Mesenchymal stem cell (in vitro differentiated cells and primary cell): Measurements from ENCODE around the gene NAPA. TPM values are rescaled to one million over a fixed set of nuclear protein-coding genes. Genes with fewer than 3 reads are reported as not detected.
A peak's percentile ranks its signal among the peaks of the same experiment; 100 is the strongest.

Experiments used
- DNase-seq: peaks from one replicate; pipeline ENCODE4 v3.0.0-alpha.2; 2013
- H2AFZ ChIP-seq: one replicate; pipeline ENCODE4 v1.6.1; 2013; ENCODE audit warnings: low read depth, mild to moderate bottlenecking, control low read depth, inconsistent platforms, low read length, moderate library complexity
- H2AK5ac ChIP-seq: 2 replicates; pipeline ENCODE4 v1.6.1; 2013; ENCODE audit warnings: low read length, moderate library complexity, mild to moderate bottlenecking, inconsistent platforms; ENCODE audit not compliant: severe bottlenecking
- H2BK120ac ChIP-seq: one replicate; pipeline ENCODE4 v1.6.1; 2013; ENCODE audit warnings: low read depth, mild to moderate bottlenecking, inconsistent platforms, low read length, moderate library complexity
- H2BK12ac ChIP-seq, 2 experiments: one replicate each; pipeline ENCODE4 v1.6.1; 2013; ENCODE audit warnings: inconsistent platforms in 2 of 2, low read length in 2 of 2, mild to moderate bottlenecking in 2 of 2, moderate library complexity in 2 of 2, control low read depth in 1 of 2
- H2BK15ac ChIP-seq: one replicate; pipeline ENCODE4 v1.6.1; 2013; ENCODE audit warnings: mild to moderate bottlenecking, low read depth, inconsistent platforms; ENCODE audit not compliant: poor library complexity, severe bottlenecking
- H2BK5ac ChIP-seq: 2 replicates; pipeline ENCODE4 v1.6.1; 2013; ENCODE audit warnings: low read depth, mild to moderate bottlenecking, low read length, control low read depth, inconsistent platforms; ENCODE audit not compliant: poor library complexity, severe bottlenecking
- H3K14ac ChIP-seq, 2 experiments: one replicate each; pipeline ENCODE4 v1.6.1; 2013; ENCODE audit warnings: inconsistent platforms in 2 of 2, low read length in 2 of 2, control low read depth in 1 of 2, mild to moderate bottlenecking in 1 of 2, moderate library complexity in 1 of 2
- H3K18ac ChIP-seq, 2 experiments: one replicate each; pipeline ENCODE4 v1.6.1; 2013; ENCODE audit warnings: inconsistent platforms in 2 of 2, low read length in 2 of 2, control low read depth in 1 of 2, low read depth in 1 of 2, mild to moderate bottlenecking in 1 of 2
- H3K23ac ChIP-seq, 2 experiments: one replicate each; pipeline ENCODE4 v1.6.1; 2013; ENCODE audit warnings: inconsistent platforms in 2 of 2, low read length in 2 of 2, mild to moderate bottlenecking in 2 of 2, moderate library complexity in 2 of 2, control low read depth in 1 of 2
- H3K27ac ChIP-seq: 2 replicates; pipeline ENCODE4 v1.5.1; 2013; ENCODE audit warnings: mild to moderate bottlenecking, moderate library complexity, low read length, control low read depth, inconsistent platforms; ENCODE audit not compliant: poor library complexity, severe bottlenecking
- H3K27me3 ChIP-seq, 2 experiments: 2 replicates each; pipeline versions ENCODE4 v1.6.1 to v1.7.0; 2013; ENCODE audit warnings: low read length in 2 of 2, mild to moderate bottlenecking in 2 of 2, moderate library complexity in 2 of 2, control low read depth in 1 of 2, inconsistent platforms in 1 of 2; ENCODE audit not compliant: control insufficient read depth in 1 of 2, insufficient read depth in 1 of 2
- H3K36me3 ChIP-seq, 2 experiments: 2 replicates each; pipeline versions ENCODE4 v1.6.1 to v1.7.0; 2013; ENCODE audit warnings: low read length in 2 of 2, control low read depth in 1 of 2, inconsistent platforms in 1 of 2, low read depth in 1 of 2, mild to moderate bottlenecking in 1 of 2; ENCODE audit not compliant: insufficient read depth in 2 of 2, control insufficient read depth in 1 of 2
- H3K4ac ChIP-seq, 2 experiments: one replicate each; pipeline ENCODE4 v1.6.1; 2013; ENCODE audit warnings: inconsistent platforms in 2 of 2, low read length in 2 of 2, mild to moderate bottlenecking in 2 of 2, moderate library complexity in 2 of 2, control low read depth in 1 of 2, low read depth in 1 of 2
- H3K4me1 ChIP-seq: 2 replicates; pipeline ENCODE4 v1.6.1; 2013; ENCODE audit warnings: low read depth, low read length, control low read depth; ENCODE audit not compliant: control insufficient read depth, insufficient read depth
- H3K4me2 ChIP-seq: 2 replicates; pipeline ENCODE4 v1.6.1; 2013; ENCODE audit warnings: low read length, mild to moderate bottlenecking, inconsistent platforms; ENCODE audit not compliant: poor library complexity, severe bottlenecking
- H3K4me3 ChIP-seq, 2 experiments: 2 replicates each; pipeline versions ENCODE4 v1.5.1 to v1.7.0; 2013; ENCODE audit warnings: low read length in 2 of 2, mild to moderate bottlenecking in 2 of 2, control low read depth in 1 of 2, low read depth in 1 of 2; ENCODE audit not compliant: insufficient read depth in 1 of 2
- H3K79me1 ChIP-seq: replicated peaks from 2 replicates; pipeline ENCODE4 v1.6.1; 2013; ENCODE audit warnings: mild to moderate bottlenecking, control low read depth, low read length, inconsistent platforms; ENCODE audit not compliant: poor library complexity, severe bottlenecking
- H3K9ac ChIP-seq: 2 replicates; pipeline ENCODE4 v1.7.0; 2013; ENCODE audit warnings: mild to moderate bottlenecking, low read length, moderate library complexity
- H3K9me3 ChIP-seq: 2 replicates; pipeline ENCODE4 v1.7.0; 2013; ENCODE audit warnings: mild to moderate bottlenecking, low read length; ENCODE audit not compliant: control insufficient read depth
- H4K8ac ChIP-seq: one replicate; pipeline ENCODE4 v1.6.1; 2013; ENCODE audit warnings: inconsistent platforms, mild to moderate bottlenecking, low read length, moderate library complexity
- H4K91ac ChIP-seq: one replicate; pipeline ENCODE4 v1.6.1; 2013; ENCODE audit warnings: mild to moderate bottlenecking, low read length, inconsistent platforms
- WGBS: methylation state at CpG from one replicate; pipeline ENCODE4 v1.1.7; 2013; ENCODE audit warnings: mixed read lengths; 5-methylcytosine and 5-hydroxymethylcytosine counted together
- polyA plus RNA-seq, 2 experiments: library from polyadenylated mRNA; stranded (reverse); fragments of 200-250 nt; gene quantifications; one replicate each; pipeline ENCODE4 v1.2.3, GENCODE V29; 2013

The NAPA gene
- polyA plus RNA-seq (2013, experiment 1 of 2), result 113 TPM
- 117 TPM for polyA plus RNA-seq (2013, experiment 2 of 2)

GRCh38 chr19:47514869-47515588, at the start of gene NAPA:
Gene NAPA, minus strand, starts transcription at chr19:47515063. Its CDS starts 123 bp downstream, at chr19:47514940.
- H3K27me3 ChIP-seq, result no peaks in the 10 kb centered on the region
- no peaks in the 10 kb centered on the region for H3K9me3 ChIP-seq
- peak within 1 kb of the TSS; percentile 90 for H4K91ac ChIP-seq
- peak within 1 kb of the TSS; percentile 84 to 89 for H3K4ac ChIP-seq
- H3K18ac ChIP-seq, result peak within 1 kb of the TSS; percentile 86 to 89
- H3K4me3 ChIP-seq, result peak within 1 kb of the TSS; percentile 88 to 100
- peak within 1 kb of the TSS; percentile 86 for H4K8ac ChIP-seq
- H2AK5ac ChIP-seq, result peak within 1 kb of the TSS; percentile 40
- H3K23ac ChIP-seq, result peak within 1 kb of the TSS in 1 of 2 experiments; percentile 86
- H3K27ac ChIP-seq, result peak within 1 kb of the TSS; percentile 93
- peaks cover 25% of the 10 kb centered on the region for H3K4me1 ChIP-seq
- H2BK120ac ChIP-seq, result peak within 1 kb of the TSS; percentile 91
- H3K9ac ChIP-seq, result peak within 1 kb of the TSS; percentile 99
- H3K14ac ChIP-seq, result peak within 1 kb of the TSS in 1 of 2 experiments; percentile 98
- peaks cover 11% of the 10 kb centered on the region for H3K79me1 ChIP-seq
- peak; percentile 100 for DNase-seq
- peak within 1 kb of the TSS; percentile 87 for H2BK15ac ChIP-seq
- H2AFZ ChIP-seq, result peak within 1 kb of the TSS; percentile 42
- peak within 1 kb of the TSS; percentile 48 for H2BK5ac ChIP-seq
- peaks cover 4 to 9% of the 10 kb centered on the region in 2 experiments for H3K36me3 ChIP-seq
- peak within 1 kb of the TSS; percentile 94 for H3K4me2 ChIP-seq
- H2BK12ac ChIP-seq, result peak within 1 kb of the TSS; percentile 49 to 57
- WGBS, result under 1% methylated on average over 71 of the region's 78 CpGs

GRCh38 chr19:47564081-47564480, 49.2 kb upstream of the NAPA start:
- no peak overlapping the region for H2BK15ac ChIP-seq
- H3K23ac ChIP-seq, result no peak overlapping the region
- H2BK120ac ChIP-seq, result no peak overlapping the region
- DNase-seq, result no peak
- no peak overlapping the region for H2AFZ ChIP-seq
- H2BK12ac ChIP-seq, result no peak overlapping the region
- no peak overlapping the region for H3K4me2 ChIP-seq
- no peak overlapping the region for H3K9ac ChIP-seq
- H4K8ac ChIP-seq, result no peak overlapping the region
- H2AK5ac ChIP-seq, result no peak overlapping the region
- H4K91ac ChIP-seq, result no peak overlapping the region
- 94% methylated on average over 3 of the region's 3 CpGs for WGBS
- H3K4me1 ChIP-seq, result no peaks in the 10 kb centered on the region
- H3K36me3 ChIP-seq, result no peaks in the 10 kb centered on the region
- H3K4me3 ChIP-seq, result no peak overlapping the region
- H3K14ac ChIP-seq, result no peak overlapping the region
- H3K4ac ChIP-seq, result no peak overlapping the region
- H3K18ac ChIP-seq, result no peak overlapping the region
- no peak overlapping the region for H3K27ac ChIP-seq
- no peaks in the 10 kb centered on the region for H3K79me1 ChIP-seq
- H3K9me3 ChIP-seq, result no peaks in the 10 kb centered on the region
- H2BK5ac ChIP-seq, result no peak overlapping the region
- H3K27me3 ChIP-seq, result peaks cover 0 to 12% of the 10 kb centered on the region in 2 experiments

GRCh38 chr19:47561440-47562057, 46.7 kb upstream of the NAPA start:
- Histone ChIP-seq H4K8ac (no peak overlapping the region), H2BK15ac (no peak overlapping the region), H3K23ac (no peak overlapping the region), H3K4ac (no peak overlapping the region), H3K18ac (no peak overlapping the region), H3K79me1 (no peaks in the 10 kb centered on the region), H3K4me3 (no peak overlapping the region), H3K36me3 (no peaks in the 10 kb centered on the region), H2BK5ac (no peak overlapping the region), H3K14ac (no peak overlapping the region), H4K91ac (no peak overlapping the region), H2AK5ac (no peak overlapping the region), H2BK12ac (no peak overlapping the region), H2BK120ac (no peak overlapping the region), H3K27me3 (peaks cover 0 to 12% of the 10 kb centered on the region in 2 experiments), H3K4me1 (no peaks in the 10 kb centered on the region), H3K27ac (no peak overlapping the region), H2AFZ (no peak overlapping the region), H3K9ac (no peak overlapping the region), H3K4me2 (no peak overlapping the region), H3K9me3 (no peaks in the 10 kb centered on the region)
- DNase-seq, result peak; percentile 32
- 97% methylated on average over 6 of the region's 7 CpGs for WGBS

DNA sequence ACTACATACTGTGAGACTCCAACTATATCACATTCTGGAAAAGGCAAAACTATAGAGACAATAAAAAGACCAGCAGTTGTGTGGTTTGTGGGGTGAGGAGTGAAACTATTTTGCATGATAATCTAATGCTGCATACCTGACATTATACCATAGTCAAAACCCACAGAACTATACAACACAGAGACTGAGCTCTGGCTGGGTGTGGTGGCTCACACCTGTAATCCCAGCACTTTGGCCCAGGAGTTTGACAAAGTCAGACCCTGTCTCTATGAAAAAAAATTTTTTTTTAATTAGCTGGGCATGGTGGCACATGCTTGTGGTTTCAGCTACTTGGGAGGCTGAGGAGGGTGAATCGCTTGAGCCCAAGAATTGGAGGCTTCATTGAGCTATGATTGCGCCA, 46.1 kb upstream of the NAPA start:
- H3K14ac ChIP-seq, result no peak overlapping the region
- no peak overlapping the region for H2BK15ac ChIP-seq
- no peak overlapping the region for H3K4ac ChIP-seq
- no peak overlapping the region for H3K4me3 ChIP-seq
- H3K4me1 ChIP-seq, result no peaks in the 10 kb centered on the region
- no peak for DNase-seq
- no peak overlapping the region for H4K91ac ChIP-seq
- no peak overlapping the region for H3K9ac ChIP-seq
- no peak overlapping the region for H2BK12ac ChIP-seq
- no peaks in the 10 kb centered on the region for H3K9me3 ChIP-seq
- H3K27ac ChIP-seq, result no peak overlapping the region
- H3K18ac ChIP-seq, result no peak overlapping the region
- H3K23ac ChIP-seq, result no peak overlapping the region
- no peak overlapping the region for H2AFZ ChIP-seq
- WGBS, result no CpG with 5 or more reads among the region's 2 CpGs
- H2AK5ac ChIP-seq, result no peak overlapping the region
- H2BK120ac ChIP-seq, result no peak overlapping the region
- H3K27me3 ChIP-seq, result peaks cover 0 to 12% of the 10 kb centered on the region in 2 experiments
- no peak overlapping the region for H4K8ac ChIP-seq
- H3K4me2 ChIP-seq, result no peak overlapping the region
- H2BK5ac ChIP-seq, result no peak overlapping the region
- H3K36me3 ChIP-seq, result no peaks in the 10 kb centered on the region
- H3K79me1 ChIP-seq, result no peaks in the 10 kb centered on the region
